ENCODE data around the gene TIRAP.

Gene TIRAP

DNA sequence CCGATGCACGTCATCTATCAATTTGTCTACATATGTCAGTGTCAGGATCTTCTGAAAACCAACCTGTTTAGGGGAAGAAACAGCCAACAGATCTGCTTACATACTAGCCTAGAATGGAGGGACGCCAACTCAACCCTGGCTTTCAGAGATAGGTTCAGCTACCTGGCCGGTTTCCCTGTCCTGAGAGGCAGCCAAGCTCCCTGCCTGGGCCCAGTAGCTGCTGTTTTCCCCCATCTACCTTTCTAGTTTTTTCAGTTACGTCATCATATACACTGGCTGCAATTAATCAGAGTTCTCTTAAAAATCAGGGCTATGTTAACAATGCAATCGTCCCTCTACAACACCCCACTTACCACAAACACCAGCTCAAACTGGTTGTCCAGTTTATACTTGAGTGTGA, 15.2 kb upstream of the TIRAP start:
- peaks cover 3% of the 10 kb centered on the region for H3K27me3 Mint-ChIP-seq (ENCODE audit: low read depth)
- TF ChIP-seq, protein P1, sequence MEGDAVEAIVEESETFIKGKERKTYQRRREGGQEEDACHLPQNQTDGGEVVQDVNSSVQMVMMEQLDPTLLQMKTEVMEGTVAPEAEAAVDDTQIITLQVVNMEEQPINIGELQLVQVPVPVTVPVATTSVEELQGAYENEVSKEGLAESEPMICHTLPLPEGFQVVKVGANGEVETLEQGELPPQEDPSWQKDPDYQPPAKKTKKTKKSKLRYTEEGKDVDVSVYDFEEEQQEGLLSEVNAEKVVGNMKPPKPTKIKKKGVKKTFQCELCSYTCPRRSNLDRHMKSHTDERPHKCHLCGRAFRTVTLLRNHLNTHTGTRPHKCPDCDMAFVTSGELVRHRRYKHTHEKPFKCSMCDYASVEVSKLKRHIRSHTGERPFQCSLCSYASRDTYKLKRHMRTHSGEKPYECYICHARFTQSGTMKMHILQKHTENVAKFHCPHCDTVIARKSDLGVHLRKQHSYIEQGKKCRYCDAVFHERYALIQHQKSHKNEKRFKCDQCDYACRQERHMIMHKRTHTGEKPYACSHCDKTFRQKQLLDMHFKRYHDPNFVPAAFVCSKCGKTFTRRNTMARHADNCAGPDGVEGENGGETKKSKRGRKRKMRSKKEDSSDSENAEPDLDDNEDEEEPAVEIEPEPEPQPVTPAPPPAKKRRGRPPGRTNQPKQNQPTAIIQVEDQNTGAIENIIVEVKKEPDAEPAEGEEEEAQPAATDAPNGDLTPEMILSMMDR (IDR thresholded peaks at IDR 0.05; ENCODE audit: unreplicated experiment in 3 of 3) = no peak
- H3K9me3 Mint-ChIP-seq = no peaks in the 10 kb centered on the region
- peak overlapping the region; percentile 87 to 97 (median 97) for H3K27ac Mint-ChIP-seq
- peaks cover 53% of the 10 kb centered on the region for H3K36me3 Mint-ChIP-seq (ENCODE audit: low read depth)
- peaks cover 18% of the 10 kb centered on the region for H3K4me1 Mint-ChIP-seq
- H3K4me3 Mint-ChIP-seq = peak overlapping the region; percentile 97 to 99 (median 98)

DNA sequence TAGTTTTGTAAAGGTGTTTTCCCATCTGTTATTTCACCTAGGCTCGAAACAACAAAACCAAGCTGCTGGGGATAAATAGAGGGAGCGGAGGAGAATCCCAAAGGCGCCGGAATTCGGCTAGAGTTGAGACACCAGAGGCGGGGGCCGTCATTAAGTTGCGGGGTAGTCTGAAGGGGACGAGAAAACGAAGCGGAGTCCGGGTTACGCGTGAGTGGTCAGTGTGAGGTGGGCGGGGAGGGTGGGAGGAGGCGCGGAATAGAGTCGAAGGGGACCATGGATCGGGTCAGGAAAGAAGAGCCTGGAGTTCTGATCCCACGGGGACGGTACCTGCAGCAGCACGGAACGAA, 14.6 kb upstream of the TIRAP start:
- Mint-ChIP-seq H3K27me3 (ENCODE audit: low read depth) (peaks cover 3% of the 10 kb centered on the region), H3K9me3 (no peaks in the 10 kb centered on the region), H3K4me3 (peak overlapping the region; percentile 97 to 99 (median 98)), H3K36me3 (ENCODE audit: low read depth) (peaks cover 53% of the 10 kb centered on the region), H3K4me1 (peaks cover 18% of the 10 kb centered on the region), H3K27ac (peak overlapping the region; percentile 87 to 97 (median 97))
- TF ChIP-seq, protein P1 (IDR thresholded peaks at IDR 0.05; ENCODE audit: unreplicated experiment in 3 of 3) = no peak

- Mint-ChIP-seq H3K4me3 (peak within 1 kb of the TSS; percentile 97 to 99 (median 98)), H3K36me3 (ENCODE audit: low read depth) (peaks cover 53% of the 10 kb centered on the region), H3K9me3 (no peaks in the 10 kb centered on the region), H3K4me1 (peaks cover 18% of the 10 kb centered on the region), H3K27me3 (ENCODE audit: low read depth) (peaks cover 3% of the 10 kb centered on the region), H3K27ac (peak within 1 kb of the TSS; percentile 87 to 97 (median 97))
- TF ChIP-seq, protein P1 (IDR thresholded peaks at IDR 0.05; ENCODE audit: unreplicated experiment in 3 of 3) = no peak
Observed at GRCh38 chr11:126268708-126269579, 13.9 kb upstream of the TIRAP start, which contains the start of the genes FOXRED1 and SRPRA. Gene FOXRED1 (plus strand): TSS chr11:126269154. CDS start chr11:126269207, 53 bp downstream. Gene SRPRA (minus strand): TSS chr11:126268895. CDS start chr11:126268804, 91 bp downstream.

DNA sequence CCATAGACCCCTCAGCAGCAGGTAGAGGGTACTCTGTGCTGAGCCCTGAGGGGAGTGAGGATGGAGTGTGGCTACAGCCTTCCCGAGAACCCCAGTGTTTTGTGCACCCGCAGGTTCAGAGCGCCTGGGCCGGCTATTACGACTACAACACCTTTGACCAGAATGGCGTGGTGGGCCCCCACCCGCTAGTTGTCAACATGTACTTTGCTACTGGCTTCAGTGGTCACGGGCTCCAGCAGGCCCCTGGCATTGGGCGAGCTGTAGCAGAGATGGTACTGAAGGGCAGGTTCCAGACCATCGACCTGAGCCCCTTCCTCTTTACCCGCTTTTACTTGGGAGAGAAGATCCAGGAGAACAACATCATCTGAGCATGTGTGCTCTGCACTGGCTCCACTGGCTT, 5.6 kb upstream of the TIRAP start:
- H3K4me3 Mint-ChIP-seq = no peak overlapping the region
- TF ChIP-seq, protein P1 (IDR thresholded peaks at IDR 0.05; ENCODE audit: unreplicated experiment in 3 of 3) = no peak
- H3K27ac Mint-ChIP-seq = no peak overlapping the region
- H3K9me3 Mint-ChIP-seq = no peaks in the 10 kb centered on the region
- H3K4me1 Mint-ChIP-seq = peaks cover 12% of the 10 kb centered on the region
- peaks cover 48% of the 10 kb centered on the region for H3K36me3 Mint-ChIP-seq (ENCODE audit: low read depth)
- no peaks in the 10 kb centered on the region for H3K27me3 Mint-ChIP-seq (ENCODE audit: low read depth)

- Mint-ChIP-seq H3K4me1 (peaks cover 15% of the 10 kb centered on the region), H3K36me3 (ENCODE audit: low read depth) (peaks cover 44% of the 10 kb centered on the region), H3K4me3 (no peak overlapping the region), H3K9me3 (no peaks in the 10 kb centered on the region), H3K27ac (no peak overlapping the region), H3K27me3 (ENCODE audit: low read depth) (no peaks in the 10 kb centered on the region)
- TF ChIP-seq, protein P1 (IDR thresholded peaks at IDR 0.05; ENCODE audit: unreplicated experiment in 3 of 3) = no peak
Observed at GRCh38 chr11:126277780-126278179, 5.1 kb upstream of the TIRAP start.

Data from nephron (organoid).